GM21619 (cell line): ENCODE data around the gene TLE5.
"Not testable (repeated sequence)": the region's sequence is repeated elsewhere in the genome, so short reads cannot be mapped to it uniquely, and the experiment has no call there.

ENCODE experiments used
- ATAC-seq: cut with Tn5 transposase; IDR thresholded peaks from one replicate; pipeline ENCODE4 v1.9.1; 2021; ENCODE audit not compliant: unreplicated experiment

The TLE5 gene

DNA sequence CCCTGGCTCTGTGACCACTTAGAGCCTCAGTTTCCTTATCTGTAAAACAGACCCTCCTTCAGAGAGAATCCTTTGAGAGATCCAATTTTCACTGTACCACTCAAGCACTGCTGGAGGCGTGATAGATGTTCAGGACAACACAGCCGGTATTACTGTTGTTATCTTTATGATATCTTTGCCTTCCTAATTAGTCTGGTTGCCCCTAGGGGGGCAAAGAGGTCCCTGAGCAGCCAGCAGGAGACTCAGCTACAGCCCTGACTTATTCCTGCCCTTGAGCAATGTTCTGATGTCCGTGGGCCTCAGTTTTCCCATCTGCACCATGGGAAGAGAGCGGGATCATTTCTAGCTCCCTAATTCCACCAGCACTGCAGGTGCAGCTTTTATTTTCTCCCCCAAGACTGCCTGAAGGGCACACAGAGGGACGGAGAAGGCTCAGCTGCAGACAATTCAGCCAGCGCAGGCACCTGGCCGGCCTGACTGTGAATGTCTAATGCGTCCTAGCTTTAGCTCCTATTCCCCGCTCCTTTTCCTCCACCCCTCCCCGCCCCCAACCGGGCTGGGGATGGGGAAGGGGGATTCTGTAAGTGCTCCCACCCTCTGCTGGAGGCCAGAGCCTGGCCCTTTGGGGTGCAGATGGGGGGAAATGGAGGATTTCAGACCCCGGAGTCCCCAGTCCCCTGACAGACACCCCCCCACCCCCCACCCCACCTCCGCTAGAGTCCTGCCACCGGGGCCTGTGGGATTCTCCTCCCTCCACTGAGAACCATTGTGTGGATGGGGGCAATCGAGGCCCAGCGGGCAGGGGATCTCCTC, 16.2 kb downstream of the TLE5 start:
- no peak for ATAC-seq

DNA sequence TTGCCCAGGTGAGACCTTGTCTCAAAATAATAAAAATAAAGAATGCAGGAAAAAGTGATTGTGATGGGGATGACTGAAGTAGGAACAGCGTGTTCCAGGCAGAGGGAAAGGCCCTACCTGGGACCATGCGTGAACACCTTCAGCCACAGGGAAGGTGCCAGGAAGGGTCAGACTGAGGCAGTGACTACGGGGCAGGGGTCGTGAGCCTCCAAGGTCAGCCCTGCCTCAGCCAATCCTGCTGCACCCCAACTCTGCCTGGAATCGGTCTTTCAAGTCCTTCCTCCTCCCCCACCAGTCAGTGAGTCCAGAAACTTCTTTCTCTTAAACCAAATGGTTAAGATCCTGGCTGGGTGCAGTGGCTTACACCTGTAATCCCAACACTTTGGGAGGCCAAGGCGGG, 17.1 kb downstream of the TLE5 start:
- ATAC-seq: no peak

DNA sequence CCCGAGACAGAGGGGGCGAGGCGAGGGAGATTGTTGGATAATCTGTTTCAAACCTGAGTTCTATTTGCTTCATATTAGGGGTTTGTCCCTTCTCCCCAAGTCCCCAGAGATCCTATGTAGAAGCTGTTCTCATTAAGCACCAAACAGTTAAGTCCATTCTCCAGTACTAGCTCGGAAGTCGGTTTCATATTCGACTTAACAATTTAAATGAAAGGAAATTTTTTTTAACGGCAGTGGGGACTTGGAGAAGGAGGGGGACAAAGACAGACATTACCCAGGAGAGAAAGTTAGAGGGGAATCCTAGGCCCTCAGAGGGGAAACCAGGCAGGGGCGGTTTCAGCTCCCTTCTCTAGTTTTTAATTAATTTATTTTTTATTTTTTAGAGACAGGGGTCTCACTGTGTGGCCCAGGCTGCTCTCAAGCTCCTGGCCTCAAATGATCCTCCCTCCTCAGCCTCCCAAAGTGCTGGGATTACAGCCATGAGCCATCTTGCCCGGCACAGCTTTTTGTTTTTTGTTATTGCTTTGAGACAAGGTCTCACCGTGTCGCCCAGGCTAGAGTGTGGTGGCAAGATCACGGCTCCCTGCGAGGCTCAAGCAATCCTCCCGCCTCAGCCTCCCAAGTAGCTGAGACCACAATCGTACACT, 19.6 kb downstream of the TLE5 start:
- ATAC-seq: no peak

DNA sequence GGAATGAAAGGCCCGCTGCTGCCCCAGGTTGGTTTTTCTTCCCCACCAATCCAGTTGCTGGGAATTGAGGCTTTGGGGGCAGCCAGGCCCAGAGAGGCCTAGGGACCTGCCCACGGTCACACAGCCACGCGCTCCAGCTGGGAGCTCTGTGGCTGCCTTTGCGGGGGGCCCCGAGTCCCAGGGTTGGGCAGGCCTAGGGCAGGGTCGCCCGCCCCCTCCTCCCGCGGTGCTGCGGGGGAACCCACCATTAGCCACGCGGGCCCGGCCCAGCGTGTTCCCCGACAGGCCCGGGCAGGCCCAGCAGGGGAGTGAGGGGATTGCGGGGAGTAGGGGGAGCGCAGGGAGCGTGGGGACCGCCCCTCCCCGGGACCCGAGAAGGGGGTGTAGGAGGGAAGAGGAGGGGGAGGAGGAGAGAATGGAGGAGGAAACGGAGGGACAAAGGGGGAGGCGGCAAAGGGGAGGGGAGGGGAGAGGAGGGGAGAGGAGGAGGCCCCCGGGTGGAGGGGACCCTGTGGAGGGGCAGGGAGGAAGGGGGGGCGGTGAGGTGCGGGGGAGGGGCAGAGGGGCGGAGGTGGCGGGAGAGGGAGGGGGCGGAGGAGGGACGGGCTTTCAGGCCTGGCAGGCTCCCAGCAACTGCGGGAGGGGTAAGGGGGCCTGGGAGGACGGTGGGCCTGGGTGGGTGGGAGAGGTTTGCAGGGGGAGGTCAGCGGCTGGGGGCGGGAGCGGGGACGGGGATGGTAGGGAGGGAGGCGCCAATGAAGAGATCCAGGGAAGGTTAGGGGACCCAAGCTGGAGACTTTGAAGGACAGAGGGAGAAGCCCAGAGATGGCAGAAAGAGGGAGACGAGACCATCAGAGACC, 20.3 kb downstream of the TLE5 start:
- no peak for ATAC-seq

DNA sequence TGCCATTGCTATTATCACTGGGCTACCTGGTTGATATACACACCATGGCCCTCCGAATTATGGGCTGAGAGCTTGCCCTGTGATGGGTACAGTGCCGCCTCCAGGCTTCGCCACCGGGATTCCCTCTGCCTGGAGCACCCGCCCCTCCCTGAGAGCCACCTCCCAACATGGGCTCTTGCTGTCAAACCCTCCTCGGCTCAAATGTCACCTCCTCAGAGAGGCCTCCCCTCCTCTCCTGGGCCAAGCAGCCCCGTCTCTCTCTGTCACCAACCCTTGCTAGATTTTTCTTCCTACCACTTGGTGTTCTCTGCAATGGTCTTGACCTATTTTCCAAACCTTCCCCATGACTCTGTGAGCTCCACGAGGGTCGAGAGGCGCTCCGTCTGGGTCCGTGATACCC, 21.0 kb downstream of the TLE5 start:
- no peak for ATAC-seq

DNA sequence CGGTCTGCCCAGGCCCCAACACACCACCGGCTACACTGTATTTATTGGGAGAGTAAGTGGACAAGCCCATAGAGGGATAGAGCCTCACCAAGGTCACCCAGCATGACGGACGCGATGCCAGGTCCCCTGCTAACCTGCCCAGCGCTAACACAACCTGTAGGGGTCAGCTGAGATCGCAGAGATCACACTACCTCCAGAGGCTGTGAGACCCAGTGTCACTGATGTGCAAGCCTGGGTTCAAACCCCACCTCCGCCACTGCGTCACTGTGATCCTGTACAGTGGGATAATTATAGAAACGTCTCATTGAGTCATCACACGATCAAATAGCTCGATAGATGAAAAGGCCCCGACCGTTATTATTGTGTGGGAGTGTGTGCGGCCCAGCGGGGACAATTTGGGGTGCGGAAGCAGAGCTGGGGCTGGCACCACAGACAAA, 22.6 kb downstream of the TLE5 start:
- no peak for ATAC-seq

DNA sequence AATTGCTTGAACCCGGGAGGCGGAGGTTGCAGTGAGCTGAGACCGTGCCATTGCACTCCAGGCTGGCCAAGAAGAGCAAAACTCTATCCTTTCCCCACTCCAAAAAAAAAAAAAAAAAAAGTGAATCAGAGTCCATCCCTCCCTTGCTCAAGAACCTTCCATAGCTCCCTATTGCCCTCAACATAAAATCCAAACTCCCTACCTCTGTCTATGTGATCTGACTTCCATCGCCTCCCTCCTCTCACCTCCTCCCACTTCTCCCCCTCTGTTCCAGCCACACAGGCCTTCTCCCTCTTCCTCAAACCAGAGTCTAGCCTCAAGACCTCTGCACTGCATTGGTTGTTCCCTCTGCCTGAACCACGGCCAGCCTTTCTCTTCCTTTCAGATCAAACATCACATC, 23.2 kb downstream of the TLE5 start:
- no peak for ATAC-seq

DNA sequence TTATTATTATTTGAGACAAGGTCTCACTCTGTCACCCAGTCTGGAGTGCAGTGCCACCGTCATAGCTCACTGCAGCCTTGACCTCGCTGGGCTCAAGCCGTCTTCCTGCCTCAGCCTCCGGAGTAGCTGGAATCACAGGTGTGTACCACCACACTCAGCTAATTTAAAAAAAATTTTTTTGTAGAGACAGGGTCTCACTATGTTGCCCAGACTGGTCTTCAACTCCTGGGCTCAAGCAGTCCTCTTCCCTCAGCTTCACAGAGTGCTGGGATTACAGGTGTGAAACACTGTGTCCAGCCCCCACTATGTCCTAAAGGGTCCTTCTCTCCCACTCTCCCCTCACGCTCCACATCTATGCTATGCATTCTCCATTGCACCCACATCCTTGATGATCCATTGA, 24.1 kb downstream of the TLE5 start:
- no peak for ATAC-seq

DNA sequence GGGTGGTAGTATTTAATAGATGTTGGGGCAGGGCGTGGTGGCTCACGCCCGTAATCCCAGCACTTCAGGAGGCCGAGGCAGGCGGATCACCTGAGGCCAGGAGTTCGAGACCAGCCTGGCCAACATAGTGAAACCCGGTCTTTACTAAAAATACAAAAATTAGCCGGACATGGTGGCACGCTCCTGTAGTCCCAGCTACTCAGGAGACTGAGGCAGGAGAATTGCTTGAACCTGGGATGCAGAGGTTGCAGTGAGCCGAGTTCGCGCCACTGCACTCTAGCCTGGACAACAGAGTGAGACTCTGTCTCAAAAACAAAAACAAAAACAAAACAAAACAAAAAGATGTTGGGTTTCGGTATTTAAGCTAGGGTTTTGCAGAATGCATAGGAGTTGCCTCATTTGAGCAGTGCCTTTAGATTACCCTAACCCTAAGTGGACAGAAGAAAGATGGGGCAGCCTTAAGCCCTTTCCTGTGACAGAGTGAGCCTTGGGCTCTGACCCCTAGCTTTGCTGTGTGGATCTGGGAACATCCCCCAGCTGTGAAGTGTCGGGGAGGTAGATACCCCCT, 25.2 kb downstream of the TLE5 start:
- ATAC-seq: not testable (repeated sequence)

DNA sequence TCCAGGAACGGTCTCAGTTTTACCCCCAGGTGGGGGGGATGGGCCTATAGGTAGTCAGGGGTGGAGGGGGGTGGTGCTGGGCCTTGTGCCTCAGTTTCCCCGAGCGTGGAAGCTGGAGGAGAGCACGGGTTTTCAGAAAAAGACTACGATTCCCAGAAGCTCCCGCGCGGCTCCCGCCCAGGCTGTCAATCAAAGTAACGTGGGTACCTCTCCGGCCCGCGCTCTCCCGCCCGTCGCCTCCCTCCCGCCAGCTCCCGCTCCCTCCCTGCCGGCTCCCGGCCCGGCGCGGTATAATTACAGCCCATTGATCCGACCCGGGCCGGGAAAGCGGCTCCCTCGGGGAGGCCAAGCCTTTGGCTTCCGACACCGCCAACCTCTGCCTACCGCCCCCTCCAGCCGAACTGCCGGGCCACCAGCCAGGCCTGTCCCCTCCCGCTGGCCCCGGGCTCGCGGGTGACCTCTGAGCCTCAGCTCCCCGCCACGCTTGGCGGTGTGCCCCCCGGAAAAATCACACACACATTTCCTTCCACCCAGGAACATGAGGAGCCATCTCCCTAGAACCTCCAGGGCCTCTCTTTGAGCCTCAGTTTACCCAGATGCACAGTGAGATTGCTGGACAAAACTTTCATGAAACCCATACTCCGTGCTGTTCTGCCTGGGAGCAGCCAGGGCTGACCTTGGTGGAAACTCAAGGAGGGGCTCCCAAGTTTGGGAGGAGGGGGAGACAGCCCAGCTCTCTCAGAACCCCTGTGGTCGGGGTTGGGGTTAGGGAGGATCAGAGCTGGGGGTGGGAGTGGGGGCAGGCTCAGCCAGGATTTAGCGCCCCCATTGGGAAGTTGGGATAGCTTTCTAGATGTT, 25.9 kb downstream of the TLE5 start:
- ATAC-seq: peak; percentile 53

DNA sequence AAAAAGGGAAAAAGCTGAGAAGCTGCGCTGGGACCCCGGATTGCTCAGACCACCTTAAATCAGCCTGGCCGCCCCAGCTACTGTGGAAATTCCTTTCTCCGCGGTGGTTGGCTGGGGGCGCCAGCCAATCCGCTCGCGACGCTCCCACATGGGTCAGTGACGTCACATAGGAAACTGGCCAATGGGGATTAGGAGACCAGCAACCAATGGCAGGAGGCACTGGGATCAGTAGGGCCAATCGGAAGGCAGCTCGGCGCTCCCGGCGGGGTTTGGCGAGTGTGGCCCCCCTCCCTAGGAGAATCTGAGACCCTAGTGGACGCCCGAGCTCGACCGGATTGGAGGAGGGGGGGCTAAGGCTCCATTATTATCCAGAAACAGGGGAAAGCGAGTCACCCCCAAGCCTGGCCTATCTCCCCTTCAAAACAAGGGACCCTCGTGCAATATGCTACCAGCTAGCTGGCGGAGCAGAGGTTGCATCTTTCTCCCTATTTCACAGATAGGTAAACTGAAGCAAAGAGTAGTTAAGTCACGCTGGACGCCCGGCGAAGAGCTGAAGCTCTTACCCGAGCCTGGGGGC, 26.7 kb downstream of the TLE5 start:
- ATAC-seq: peak; percentile 77

DNA sequence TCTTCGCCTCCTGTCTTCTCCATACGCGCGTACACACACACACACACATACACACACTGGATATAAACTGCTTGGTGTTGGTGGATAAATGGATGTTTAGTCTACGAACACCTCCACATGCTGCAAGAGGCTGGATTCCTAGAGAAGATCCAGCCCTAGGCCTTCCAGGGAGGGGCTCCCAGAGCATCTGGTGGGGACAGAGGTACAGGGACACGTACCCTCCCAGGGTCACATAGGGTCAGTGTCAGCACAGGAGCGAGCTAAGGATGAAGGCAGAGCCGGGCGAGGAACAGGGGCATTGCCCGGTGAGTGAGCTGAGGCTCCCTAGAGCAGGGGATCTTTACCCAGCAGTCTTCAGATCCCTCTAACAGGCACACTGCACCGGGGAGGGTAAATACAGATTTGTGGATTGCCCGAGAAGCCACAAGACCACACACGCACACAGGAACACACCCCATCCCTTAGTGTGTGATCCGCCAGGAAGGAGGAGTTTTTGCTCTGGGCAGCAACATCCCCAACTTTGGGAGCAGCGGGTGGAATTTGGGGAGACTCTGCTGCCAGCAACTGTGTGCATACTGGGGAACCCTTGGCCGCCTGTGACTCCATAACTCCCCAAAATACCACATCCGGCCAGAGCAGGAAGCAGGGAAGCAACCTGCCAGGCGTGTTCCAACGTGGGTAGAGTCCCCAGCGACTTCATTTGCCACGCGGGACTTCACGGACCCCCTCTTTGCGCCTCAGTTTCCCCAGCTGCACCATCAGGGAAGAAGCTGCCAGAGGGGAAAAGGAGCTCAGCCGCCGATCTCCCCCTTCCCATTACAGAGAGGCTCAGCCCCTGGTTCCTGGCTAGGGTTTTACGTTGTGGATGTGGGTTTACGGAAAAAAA, 27.4 kb downstream of the TLE5 start:
- ATAC-seq: no peak

DNA sequence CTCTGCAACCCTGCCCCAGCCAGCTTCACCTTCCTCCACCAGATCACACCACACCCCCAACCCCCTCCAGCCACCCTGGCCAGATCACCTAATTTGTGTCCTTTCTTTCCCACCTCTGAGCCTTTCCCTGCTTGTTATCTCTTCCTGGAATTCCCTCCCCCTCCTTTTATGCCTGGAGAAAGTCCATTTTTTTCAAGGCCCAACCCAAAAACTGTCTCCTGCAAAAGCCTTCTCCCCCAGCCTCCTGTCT, 28.0 kb downstream of the TLE5 start:
- ATAC-seq: no peak

DNA sequence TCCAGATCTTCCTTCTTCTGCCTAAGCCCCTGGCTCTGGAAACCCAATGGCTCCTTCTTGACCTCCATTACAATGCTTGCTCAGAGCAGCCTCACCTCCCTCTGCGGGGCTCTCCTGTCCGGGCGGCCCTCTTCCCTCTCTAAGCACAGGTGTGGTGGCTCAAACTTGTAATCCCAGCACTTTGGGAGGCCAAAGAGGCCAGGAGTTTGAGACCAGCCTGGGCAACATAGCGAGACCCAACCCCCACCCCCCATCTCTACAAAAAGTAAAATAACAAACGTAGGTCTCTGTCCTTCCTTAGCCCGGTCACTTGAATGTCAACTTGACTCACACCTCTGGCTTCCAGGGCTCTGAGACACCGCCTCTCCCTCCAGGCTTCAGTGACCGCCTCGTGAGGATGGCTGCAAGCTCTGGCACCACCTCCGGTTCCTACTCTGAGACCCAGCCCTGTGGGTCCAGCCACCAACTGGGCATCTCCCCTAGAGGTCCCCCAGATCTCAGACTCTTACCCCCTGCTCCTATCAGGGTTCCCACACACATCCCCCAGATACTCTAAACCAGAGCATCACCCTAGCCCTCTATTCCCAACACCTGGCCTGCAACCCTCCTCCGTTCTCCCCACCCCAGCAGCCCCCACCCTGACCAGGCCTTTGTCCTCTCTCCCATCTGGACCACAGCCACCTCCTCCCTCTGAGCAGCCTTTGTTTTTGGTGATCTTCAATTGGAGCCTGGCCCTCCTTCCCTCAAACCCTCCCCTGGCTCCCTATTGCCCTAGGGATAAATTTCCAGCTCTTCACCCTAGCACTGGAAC, 28.5 kb downstream of the TLE5 start:
- ATAC-seq: no peak

DNA sequence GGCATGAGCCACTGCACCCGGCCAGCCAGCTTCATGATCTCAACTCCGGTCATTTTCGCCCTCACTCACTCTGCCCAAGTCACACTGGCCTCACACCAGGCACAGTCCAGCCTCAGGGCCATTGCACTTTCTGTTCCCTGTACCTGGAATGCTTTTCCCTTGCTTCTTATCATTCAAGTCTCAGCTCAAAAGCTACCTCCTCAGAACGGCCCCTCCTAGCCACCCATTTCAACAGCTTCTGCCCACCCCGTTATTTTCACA, 30.8 kb downstream of the TLE5 start:
- ATAC-seq: no peak

DNA sequence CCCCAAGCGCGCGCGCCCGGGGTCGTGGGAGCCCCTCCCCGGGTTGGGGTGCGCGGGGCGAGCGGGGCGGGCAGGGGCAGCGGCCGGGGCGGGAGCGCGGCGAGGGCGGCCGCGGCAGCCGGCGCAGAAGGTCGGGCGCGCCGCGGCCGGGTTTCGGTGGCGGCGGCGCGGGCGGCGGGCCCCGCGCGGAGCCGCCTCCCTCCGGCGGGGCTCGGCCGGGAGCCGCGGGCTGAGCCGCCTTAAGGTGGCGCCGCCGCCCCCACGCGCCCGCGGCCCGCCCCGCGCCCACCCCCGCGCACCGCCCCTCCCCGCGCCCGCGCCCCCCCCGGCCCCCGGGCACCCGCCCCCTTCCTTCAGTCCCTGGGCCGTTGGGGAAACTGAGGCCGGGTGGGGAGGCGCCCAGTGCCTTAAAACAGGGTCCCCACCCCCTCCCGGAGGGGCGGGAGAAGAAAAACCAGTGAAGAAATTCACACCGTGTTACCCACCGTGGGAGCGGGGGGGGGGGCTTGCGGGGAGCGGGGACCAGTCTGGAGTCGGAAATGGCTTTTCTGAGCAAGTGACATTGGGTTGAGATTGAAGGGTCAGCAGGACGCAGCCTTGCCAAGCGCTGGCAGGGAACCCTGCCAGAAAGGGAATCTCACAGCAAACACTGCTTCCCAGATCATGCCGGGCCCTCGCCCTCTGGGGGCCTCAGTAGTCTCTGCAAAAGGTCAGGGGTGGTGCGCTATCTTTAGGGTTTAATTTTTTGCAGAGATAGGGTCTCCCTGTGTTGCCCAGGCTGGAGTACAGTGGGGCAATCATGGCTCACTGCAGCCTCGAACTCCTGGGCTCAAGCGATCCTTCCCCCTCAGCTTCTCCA, 33.0 kb downstream of the TLE5 start, which contains the start of gene TLE2:
Gene TLE2, minus strand, starts transcription at position 216 of the 859 bp plus-strand sequence. CDS start 376 bp downstream, outside the sequence.
- ATAC-seq: no peak

DNA sequence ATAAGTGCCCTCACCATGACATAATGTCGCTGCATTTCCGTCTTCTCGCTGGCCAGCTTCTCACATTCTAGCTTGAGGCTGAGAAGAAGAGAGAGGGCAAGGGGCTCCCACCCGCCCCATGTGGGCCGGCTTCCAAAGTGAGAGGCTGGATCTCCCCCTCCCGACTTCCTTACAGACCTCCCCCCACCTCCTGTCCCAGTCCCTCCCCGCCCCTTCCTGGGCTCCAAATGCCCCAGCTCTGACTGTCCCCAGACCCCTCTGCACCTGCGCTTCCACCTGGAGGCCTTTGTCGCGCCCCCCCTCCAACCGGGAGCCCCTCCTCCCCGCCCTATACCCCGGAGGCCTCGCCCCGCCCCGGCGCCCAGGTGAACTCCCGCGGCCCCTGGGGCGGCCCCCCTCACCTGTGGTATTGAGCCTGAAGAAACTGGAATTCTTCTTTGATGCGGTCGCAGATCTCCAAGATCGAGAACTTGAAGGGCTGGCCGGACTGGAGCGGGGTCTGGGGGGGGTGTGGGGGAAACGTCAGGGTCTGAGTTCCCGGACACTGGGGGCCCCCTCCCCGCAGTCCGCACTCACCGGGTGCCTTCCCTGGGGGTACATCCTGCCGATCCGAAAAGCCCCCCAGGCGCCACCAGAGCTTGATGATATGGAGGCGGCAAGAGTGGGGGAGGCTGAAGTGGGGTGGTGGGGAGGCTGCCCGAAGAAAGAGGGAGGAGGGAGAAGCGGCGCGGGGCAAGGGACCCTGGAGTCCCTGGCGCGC, 33.8 kb downstream of the TLE5 start:
- no peak for ATAC-seq
